ENCODE data around the gene YES1.

Gene YES1

DNA sequence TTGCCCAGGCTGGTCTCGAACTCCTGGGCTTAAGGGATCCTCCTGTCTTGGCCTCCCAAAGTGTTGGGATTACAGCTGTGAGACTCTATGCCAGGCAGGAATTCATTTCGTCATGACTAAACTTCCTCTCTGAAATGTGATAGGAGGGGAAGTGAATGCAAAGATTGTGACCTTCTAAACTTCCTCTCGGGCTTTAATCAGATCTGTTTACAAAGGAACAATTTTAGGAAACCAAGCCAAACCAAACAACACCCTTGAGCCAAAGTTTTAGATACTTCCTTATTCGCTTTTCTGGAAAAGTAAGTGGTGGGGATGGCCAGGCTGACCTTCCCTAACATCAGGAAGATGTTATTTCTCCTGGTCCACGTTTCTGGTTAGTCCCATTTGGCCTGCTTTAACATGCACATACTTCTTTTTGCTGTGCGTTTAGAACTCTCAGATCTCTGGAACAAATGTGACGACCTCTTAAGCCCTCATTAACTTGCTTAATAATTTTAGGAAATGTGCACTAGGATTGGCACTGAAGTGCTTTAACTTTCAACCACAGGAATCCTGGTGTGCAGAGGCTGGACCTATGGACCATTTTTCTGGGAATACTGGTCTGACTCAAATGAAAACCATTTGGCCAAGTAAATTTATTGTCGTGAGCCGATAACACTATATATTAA lies 33.2 kb upstream of the YES1 start:
- H3K4me3 ChIP-seq (replicated peaks in 1 of 2; ENCODE audit: low read depth in 2 of 2, low read length in 2 of 2): no peak overlapping the region
- TF ChIP-seq CTCF (IDR thresholded peaks at IDR 0.05; ENCODE audit: low read depth, low read length): no peak
- peak; percentile 74 to 92 for DNase-seq (ENCODE audit: low read depth in 2 of 2)

DNA sequence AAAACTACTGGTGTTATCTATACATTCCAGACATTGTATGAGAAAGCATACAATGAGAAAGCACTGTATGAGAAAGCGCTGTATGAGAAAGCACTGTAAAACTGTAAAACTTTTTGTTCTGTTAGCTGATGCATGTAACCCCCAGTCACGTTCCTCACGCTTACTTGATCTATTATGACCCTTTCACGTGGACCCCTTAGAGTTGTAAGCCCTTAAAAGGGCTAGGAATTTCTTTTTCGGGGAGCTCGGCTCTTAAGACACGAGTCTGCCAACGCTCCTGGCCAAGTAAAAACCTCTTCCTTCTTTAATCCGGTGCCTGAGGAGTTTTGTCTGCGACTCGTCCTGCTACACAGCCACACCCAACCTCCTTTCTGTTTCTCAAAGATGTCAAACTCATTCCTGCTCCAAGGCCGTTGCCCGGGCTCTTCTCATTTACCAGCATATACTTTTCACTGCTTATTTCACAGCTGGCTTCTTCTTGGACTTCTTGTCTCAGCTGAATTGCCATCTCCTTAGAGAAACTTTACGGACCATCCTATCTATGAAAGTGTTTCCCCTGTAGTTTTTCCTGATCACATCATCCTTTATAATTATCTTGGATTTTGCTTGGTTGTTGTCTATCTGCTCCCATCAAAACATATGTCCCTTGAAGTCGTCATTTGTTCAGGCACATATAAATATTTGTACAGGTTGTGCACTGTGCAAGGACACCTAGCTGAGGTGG lies 29.8 kb upstream of the YES1 start:
- no peak for TF ChIP-seq CTCF (IDR thresholded peaks at IDR 0.05; ENCODE audit: low read depth, low read length)
- no peak overlapping the region for H3K4me3 ChIP-seq (replicated peaks in 1 of 2; ENCODE audit: low read depth in 2 of 2, low read length in 2 of 2)
- no peak for DNase-seq (ENCODE audit: low read depth in 2 of 2)

- H3K4me3 ChIP-seq (replicated peaks in 1 of 2; ENCODE audit: low read depth in 2 of 2, low read length in 2 of 2): no peak overlapping the region
- no peak for DNase-seq (ENCODE audit: low read depth in 2 of 2)
- TF ChIP-seq CTCF (IDR thresholded peaks at IDR 0.05; ENCODE audit: low read depth, low read length): no peak
These were observed 28.5 kb upstream of the YES1 start for GRCh38 chr18:840516-840915.

GRCh38 chr18:840023-840408 lies 28.0 kb upstream of the YES1 start:
- H3K4me3 ChIP-seq (replicated peaks in 1 of 2; ENCODE audit: low read depth in 2 of 2, low read length in 2 of 2): no peak overlapping the region
- DNase-seq (ENCODE audit: low read depth in 2 of 2): no peak
- TF ChIP-seq CTCF (IDR thresholded peaks at IDR 0.05; ENCODE audit: low read depth, low read length): no peak

GRCh38 chr18:839224-840022 lies 27.4 kb upstream of the YES1 start:
- no peak overlapping the region for H3K4me3 ChIP-seq (replicated peaks in 1 of 2; ENCODE audit: low read depth in 2 of 2, low read length in 2 of 2)
- DNase-seq (ENCODE audit: low read depth in 2 of 2): peak; percentile 87 to 89
- TF ChIP-seq CTCF (IDR thresholded peaks at IDR 0.05; ENCODE audit: low read depth, low read length): peak; percentile 98

DNA sequence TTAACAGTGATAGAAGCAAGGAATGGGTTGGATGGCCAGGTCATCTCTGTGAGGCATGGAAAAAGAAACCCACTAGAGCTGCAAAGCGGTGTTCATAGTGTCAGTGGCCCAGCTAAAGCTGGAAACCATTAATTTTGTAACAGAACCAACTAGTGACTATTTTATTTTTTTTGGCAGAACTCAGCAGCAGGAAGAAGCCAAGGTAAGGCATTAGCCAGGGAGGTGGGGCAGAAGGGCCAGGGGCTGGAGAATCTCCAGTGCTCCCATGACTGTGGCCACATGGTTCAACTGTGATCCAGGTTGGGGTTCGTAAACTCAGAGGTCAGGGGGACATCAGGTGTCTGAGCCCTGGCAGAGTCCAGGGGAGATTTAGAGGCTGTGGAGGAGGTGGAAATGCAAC lies 25.9 kb upstream of the YES1 start:
- no peak overlapping the region for H3K4me3 ChIP-seq (replicated peaks in 1 of 2; ENCODE audit: low read depth in 2 of 2, low read length in 2 of 2)
- no peak for TF ChIP-seq CTCF (IDR thresholded peaks at IDR 0.05; ENCODE audit: low read depth, low read length)
- DNase-seq (ENCODE audit: low read depth in 2 of 2): no peak

All from cardiac fibroblast (primary cell).